Breast epithelium (tissue), 4 donors: ENCODE measurements around the gene AOPEP. TPM values are rescaled to one million over a fixed set of nuclear protein-coding genes. Genes with fewer than 3 reads are reported as not detected.

Experiments
- DNase-seq, 2 donors: peaks; one replicate each; pipeline ENCODE4 v3.0.0-alpha.2; 2019; ENCODE audit warnings: low spot score in 2 of 2
- H3K27ac ChIP-seq, 2 donors: fragments of 200-600 bp; sonication (generic) in 1 of 2; one replicate each; pipeline ENCODE4 v1.5.1; 2016 to 2019; ENCODE audit warnings: mild to moderate bottlenecking in 1 of 2
- H3K27me3 ChIP-seq, 2 donors: fragments of 200-600 bp; sonication (generic) in 1 of 2; one replicate each; pipeline versions ENCODE4 v1.5.1 to v1.6.0; 2017 to 2019; ENCODE audit warnings: control low read depth in 1 of 2, mild to moderate bottlenecking in 1 of 2
- H3K36me3 ChIP-seq: fragments of 200-600 bp; one replicate; pipeline ENCODE4 v1.5.1; 2019
- H3K4me1 ChIP-seq, 2 donors: fragments of 200-600 bp; sonication (generic); one replicate each; pipeline ENCODE4 v1.5.1; 2016 to 2019; ENCODE audit warnings: control low read depth in 1 of 2
- H3K4me3 ChIP-seq, 3 donors: fragments of 200-600 bp; sonication (generic); 1 replicate in 2 of 3; 2 replicates in 1 of 3; pipeline ENCODE4 v1.5.1; 2016 to 2019; ENCODE audit warnings: mild to moderate bottlenecking in 3 of 3, moderate library complexity in 2 of 3
- H3K9me3 ChIP-seq, 2 donors: fragments of 200-600 bp; sonication (generic) in 1 of 2; one replicate each; pipeline ENCODE4 v1.5.1; 2016 to 2019; ENCODE audit warnings: control low read depth in 1 of 2
- CTCF ChIP-seq, 3 donors: fragments of 450-650 bp; IDR thresholded peaks; one replicate each; pipeline ENCODE4 v1.5.1; 2016 to 2017; ENCODE audit warnings: antibody characterized with exemption in 3 of 3, mild to moderate bottlenecking in 3 of 3, moderate library complexity in 3 of 3
- POLR2A ChIP-seq: fragments of 450-650 bp; IDR thresholded peaks from one replicate; pipeline ENCODE4 v1.6.1; 2016; ENCODE audit warnings: antibody characterized with exemption, mild to moderate bottlenecking, moderate library complexity
- POLR2AphosphoS5 ChIP-seq, 3 donors: sonication (generic); formaldehyde crosslinking; IDR thresholded peaks; one replicate each; pipeline ENCODE4 v1.6.1; 2017; ENCODE audit warnings: antibody characterized with exemption in 3 of 3
- intact Hi-C: fragments of 100-400 bp; cut with DNase I; formaldehyde crosslinking; loops from one replicate; pipeline ENCODE4 v1.15.1; 2023; ENCODE audit warnings: low total_unique reads
- total RNA-seq, 3 donors: library from RNA; depleted of rRNA; stranded (reverse); fragments of >200 nt; gene quantifications; one replicate each; pipeline ENCODE4 v1.1.0, GENCODE V29; 2016

Gene AOPEP
- total RNA-seq, 3 donors from 2014 or later, result 15.5 to 94.1 (median 87.5) TPM

GRCh38 chr9:94850540-94851434 is 124.3 kb downstream of the AOPEP start:
- Histone ChIP-seq H3K9me3 (no peaks in the 10 kb centered on the region), H3K27me3 (no peaks in the 10 kb centered on the region), H3K4me3 (no peak overlapping the region), H3K4me1 (no peaks in the 10 kb centered on the region), H3K36me3 (no peaks in the 10 kb centered on the region), H3K27ac (no peak overlapping the region)
- no peak for TF ChIP-seq POLR2A
- TF ChIP-seq CTCF (IDR thresholded peaks at IDR 0.05), result no peak
- no peak for TF ChIP-seq POLR2AphosphoS5 (IDR thresholded peaks at IDR 0.05)
- intact Hi-C loops, result no loop called here
- DNase-seq, result no peak

- no peaks in the 10 kb centered on the region for H3K27me3 ChIP-seq
- no peak for DNase-seq
- TF ChIP-seq POLR2AphosphoS5 (IDR thresholded peaks at IDR 0.05) (no peak), POLR2A (no peak), CTCF (IDR thresholded peaks at IDR 0.05) (no peak)
- no peak overlapping the region for H3K27ac ChIP-seq
- no peaks in the 10 kb centered on the region for H3K4me1 ChIP-seq
- H3K36me3 ChIP-seq, result no peaks in the 10 kb centered on the region
- no peak overlapping the region for H3K4me3 ChIP-seq
- intact Hi-C loops, result no loop called here
- H3K9me3 ChIP-seq, result no peaks in the 10 kb centered on the region
Observed at GRCh38 chr9:94851467-94851866, 125.0 kb downstream of the AOPEP start.

GRCh38 chr9:94851892-94852291 is 125.4 kb downstream of the AOPEP start:
- intact Hi-C loops, result no loop called here
- Histone ChIP-seq H3K4me3 (no peak overlapping the region), H3K4me1 (no peaks in the 10 kb centered on the region), H3K27ac (no peak overlapping the region), H3K9me3 (no peaks in the 10 kb centered on the region), H3K27me3 (no peaks in the 10 kb centered on the region), H3K36me3 (no peaks in the 10 kb centered on the region)
- TF ChIP-seq POLR2AphosphoS5 (IDR thresholded peaks at IDR 0.05) (no peak), CTCF (IDR thresholded peaks at IDR 0.05) (no peak), POLR2A (no peak)
- no peak for DNase-seq

- H3K27me3 ChIP-seq, result no peaks in the 10 kb centered on the region
- DNase-seq, result no peak
- H3K27ac ChIP-seq, result no peak overlapping the region
- H3K36me3 ChIP-seq, result no peaks in the 10 kb centered on the region
- TF ChIP-seq POLR2A (no peak), POLR2AphosphoS5 (IDR thresholded peaks at IDR 0.05) (no peak), CTCF (IDR thresholded peaks at IDR 0.05) (no peak)
- intact Hi-C loops, result no loop called here
- no peaks in the 10 kb centered on the region for H3K4me1 ChIP-seq
- no peak overlapping the region for H3K4me3 ChIP-seq
- no peaks in the 10 kb centered on the region for H3K9me3 ChIP-seq
Observed at GRCh38 chr9:94852373-94852772, 125.9 kb downstream of the AOPEP start.

- H3K9me3 ChIP-seq, result no peaks in the 10 kb centered on the region
- H3K4me3 ChIP-seq, result no peak overlapping the region
- intact Hi-C loops, result no loop called here
- DNase-seq, result no peak
- H3K4me1 ChIP-seq, result no peaks in the 10 kb centered on the region
- H3K36me3 ChIP-seq, result no peaks in the 10 kb centered on the region
- no peak for TF ChIP-seq POLR2A
- no peaks in the 10 kb centered on the region for H3K27me3 ChIP-seq
- H3K27ac ChIP-seq, result no peak overlapping the region
Observed at GRCh38 chr9:94853887-94854286, 127.4 kb downstream of the AOPEP start.
